ENCODE measurements around the gene PYGB. TPM values are rescaled to one million over a fixed set of nuclear protein-coding genes. Genes with fewer than 3 reads are reported as not detected.

Gene PYGB
- total RNA-seq, 1 donor from 2014 or later = 57.9 TPM

DNA sequence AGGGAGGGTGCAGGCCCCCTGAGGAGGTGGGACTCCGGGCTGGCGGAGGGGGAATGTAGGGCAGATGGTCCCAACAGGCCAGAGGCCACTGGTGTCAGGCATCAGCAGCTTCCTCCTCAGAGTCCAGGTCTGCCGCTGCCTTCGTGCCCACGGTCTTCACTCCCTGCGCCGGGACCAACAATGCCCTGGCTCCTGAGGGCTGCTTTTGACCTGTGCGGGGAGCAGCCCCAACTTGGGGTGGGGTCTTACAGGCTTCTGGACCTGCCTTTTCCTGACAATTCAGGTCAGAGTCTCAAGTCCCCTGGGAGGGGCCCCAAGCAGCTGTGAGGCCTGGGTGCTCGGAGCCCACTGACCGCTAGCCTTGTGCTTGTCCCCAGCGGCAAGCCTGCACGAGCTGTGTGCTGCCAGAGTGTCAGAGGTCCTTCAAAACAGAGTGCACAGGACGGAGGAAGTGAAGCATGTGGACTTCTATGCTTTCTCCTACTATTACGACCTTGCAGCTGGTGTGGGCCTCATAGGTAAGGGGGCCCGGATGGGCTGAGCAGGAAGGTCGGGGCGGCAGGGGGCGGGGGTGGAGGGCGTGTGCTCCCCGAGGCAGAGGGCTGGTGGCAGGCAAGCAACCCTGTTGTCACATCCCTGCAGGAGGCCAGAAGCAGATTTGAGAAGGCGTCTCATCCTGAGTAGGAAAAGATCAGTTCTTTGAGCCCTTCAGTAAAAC lies 25.3 kb upstream of the PYGB start:
- H3K27ac Mint-ChIP-seq (ENCODE audit: unreplicated experiment) = no peak overlapping the region
- DNase-seq (ENCODE audit: low spot score) = no peak
- no peaks in the 10 kb centered on the region for H3K36me3 Mint-ChIP-seq (ENCODE audit: low read depth, unreplicated experiment)
- peaks cover 8% of the 10 kb centered on the region for H3K27me3 Mint-ChIP-seq (ENCODE audit: unreplicated experiment)
- no peaks in the 10 kb centered on the region for H3K9me3 Mint-ChIP-seq (ENCODE audit: unreplicated experiment)
- H3K4me3 Mint-ChIP-seq (ENCODE audit: unreplicated experiment) = no peak overlapping the region
- peaks cover 9% of the 10 kb centered on the region for H3K4me1 Mint-ChIP-seq (ENCODE audit: unreplicated experiment)
- TF ChIP-seq, protein P1, sequence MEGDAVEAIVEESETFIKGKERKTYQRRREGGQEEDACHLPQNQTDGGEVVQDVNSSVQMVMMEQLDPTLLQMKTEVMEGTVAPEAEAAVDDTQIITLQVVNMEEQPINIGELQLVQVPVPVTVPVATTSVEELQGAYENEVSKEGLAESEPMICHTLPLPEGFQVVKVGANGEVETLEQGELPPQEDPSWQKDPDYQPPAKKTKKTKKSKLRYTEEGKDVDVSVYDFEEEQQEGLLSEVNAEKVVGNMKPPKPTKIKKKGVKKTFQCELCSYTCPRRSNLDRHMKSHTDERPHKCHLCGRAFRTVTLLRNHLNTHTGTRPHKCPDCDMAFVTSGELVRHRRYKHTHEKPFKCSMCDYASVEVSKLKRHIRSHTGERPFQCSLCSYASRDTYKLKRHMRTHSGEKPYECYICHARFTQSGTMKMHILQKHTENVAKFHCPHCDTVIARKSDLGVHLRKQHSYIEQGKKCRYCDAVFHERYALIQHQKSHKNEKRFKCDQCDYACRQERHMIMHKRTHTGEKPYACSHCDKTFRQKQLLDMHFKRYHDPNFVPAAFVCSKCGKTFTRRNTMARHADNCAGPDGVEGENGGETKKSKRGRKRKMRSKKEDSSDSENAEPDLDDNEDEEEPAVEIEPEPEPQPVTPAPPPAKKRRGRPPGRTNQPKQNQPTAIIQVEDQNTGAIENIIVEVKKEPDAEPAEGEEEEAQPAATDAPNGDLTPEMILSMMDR (IDR thresholded peaks at IDR 0.05; ENCODE audit: unreplicated experiment) = no peak

GRCh38 chr20:25223179-25223661 lies 24.7 kb upstream of the PYGB start:
- Mint-ChIP-seq H3K4me3 (ENCODE audit: unreplicated experiment) (no peak overlapping the region), H3K27ac (ENCODE audit: unreplicated experiment) (no peak overlapping the region), H3K27me3 (ENCODE audit: unreplicated experiment) (peaks cover 8% of the 10 kb centered on the region), H3K4me1 (ENCODE audit: unreplicated experiment) (peaks cover 9% of the 10 kb centered on the region), H3K36me3 (ENCODE audit: low read depth, unreplicated experiment) (no peaks in the 10 kb centered on the region), H3K9me3 (ENCODE audit: unreplicated experiment) (no peaks in the 10 kb centered on the region)
- TF ChIP-seq, protein P1 (IDR thresholded peaks at IDR 0.05; ENCODE audit: unreplicated experiment) = no peak
- DNase-seq (ENCODE audit: low spot score) = no peak

- peaks cover 9% of the 10 kb centered on the region for H3K4me1 Mint-ChIP-seq (ENCODE audit: unreplicated experiment)
- TF ChIP-seq, protein P1 (IDR thresholded peaks at IDR 0.05; ENCODE audit: unreplicated experiment) = no peak
- H3K9me3 Mint-ChIP-seq (ENCODE audit: unreplicated experiment) = no peaks in the 10 kb centered on the region
- no peak for DNase-seq (ENCODE audit: low spot score)
- no peaks in the 10 kb centered on the region for H3K36me3 Mint-ChIP-seq (ENCODE audit: low read depth, unreplicated experiment)
- H3K27me3 Mint-ChIP-seq (ENCODE audit: unreplicated experiment) = peaks cover 7% of the 10 kb centered on the region
- no peak overlapping the region for H3K27ac Mint-ChIP-seq (ENCODE audit: unreplicated experiment)
- H3K4me3 Mint-ChIP-seq (ENCODE audit: unreplicated experiment) = no peak overlapping the region
Measured at GRCh38 chr20:25223765-25224720, 23.8 kb upstream of the PYGB start.

DNA sequence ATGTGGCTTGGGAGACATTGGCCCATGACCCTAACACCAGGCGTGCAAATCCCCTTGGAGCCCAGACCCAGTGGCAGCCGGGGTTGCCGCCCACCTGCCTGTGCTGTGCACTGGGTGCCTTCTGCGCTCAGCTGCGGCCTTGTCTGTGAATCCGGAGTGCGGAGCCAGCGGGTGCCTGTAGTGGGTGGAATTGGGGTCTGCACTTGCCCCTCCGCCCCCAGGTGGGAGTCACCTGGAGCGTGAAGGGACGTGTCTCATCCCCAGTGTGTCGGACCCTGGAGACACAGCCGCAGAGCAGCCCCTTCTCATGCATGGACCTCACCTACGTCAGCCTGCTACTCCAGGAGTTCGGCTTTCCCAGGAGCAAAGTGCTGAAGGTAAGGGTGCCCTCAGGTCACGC lies 22.9 kb upstream of the PYGB start:
- Mint-ChIP-seq H3K27ac (ENCODE audit: unreplicated experiment) (no peak overlapping the region), H3K4me3 (ENCODE audit: unreplicated experiment) (no peak overlapping the region), H3K27me3 (ENCODE audit: unreplicated experiment) (peaks cover 5% of the 10 kb centered on the region), H3K4me1 (ENCODE audit: unreplicated experiment) (peaks cover 9% of the 10 kb centered on the region), H3K9me3 (ENCODE audit: unreplicated experiment) (no peaks in the 10 kb centered on the region), H3K36me3 (ENCODE audit: low read depth, unreplicated experiment) (no peaks in the 10 kb centered on the region)
- DNase-seq (ENCODE audit: low spot score) = no peak
- TF ChIP-seq, protein P1 (IDR thresholded peaks at IDR 0.05; ENCODE audit: unreplicated experiment) = no peak
